Chondrocyte (in vitro differentiated cells): ENCODE data around the gene SF3B2. TPM values are rescaled to one million over a fixed set of nuclear protein-coding genes. Genes with fewer than 3 reads are reported as not detected.

ENCODE experiments used
- DNase-seq: peaks from one replicate; pipeline ENCODE4 v3.0.0; 2021; ENCODE audit warnings: mixed read lengths, low spot score
- H3K27ac Mint-ChIP-seq: one replicate; pipeline ENCODE4 v1.8.0; 2021; ENCODE audit warnings: mild to moderate bottlenecking, moderate library complexity, mixed read lengths; ENCODE audit not compliant: unreplicated experiment
- H3K27me3 Mint-ChIP-seq: 2 replicates; pipeline ENCODE4 v1.8.0; 2021; ENCODE audit warnings: low read depth, mixed read lengths
- H3K36me3 Mint-ChIP-seq: 2 replicates; pipeline ENCODE4 v1.8.0; 2021; ENCODE audit warnings: low read depth, mixed read lengths
- H3K4me1 Mint-ChIP-seq: 2 replicates; pipeline ENCODE4 v1.8.0; 2021; ENCODE audit warnings: low read depth, mild to moderate bottlenecking, mixed read lengths
- H3K4me3 Mint-ChIP-seq: one replicate; pipeline ENCODE4 v1.8.0; 2021; ENCODE audit warnings: mild to moderate bottlenecking, moderate library complexity, mixed read lengths; ENCODE audit not compliant: unreplicated experiment
- H3K9me3 Mint-ChIP-seq: 2 replicates; pipeline ENCODE4 v1.8.0; 2021; ENCODE audit warnings: low read depth, mixed read lengths
- total RNA-seq: library from RNA; stranded (reverse); gene quantifications from 3 replicates; pipeline ENCODE4 v1.2.1, GENCODE V29; 2021
- TF ChIP-seq, protein P1 (sequence below): fragments of 200-600 bp; sonication (generic); IDR thresholded peaks from 2 replicates; pipeline ENCODE4 v1.5.0; 2021; ENCODE audit warnings: antibody characterized with exemption, mild to moderate bottlenecking, moderate library complexity

SF3B2 gene
- total RNA-seq, 1 donor from 2014 or later: 142 TPM

GRCh38 chr11:66056501-66056900 lies 4.3 kb downstream of the SF3B2 start:
- H3K36me3 Mint-ChIP-seq: peaks cover 42% of the 10 kb centered on the region
- peak; percentile 47 for DNase-seq
- H3K27ac Mint-ChIP-seq: no peak overlapping the region
- H3K27me3 Mint-ChIP-seq: no peaks in the 10 kb centered on the region
- H3K4me1 Mint-ChIP-seq: peaks cover 21% of the 10 kb centered on the region
- H3K4me3 Mint-ChIP-seq: no peak overlapping the region
- TF ChIP-seq, protein P1, sequence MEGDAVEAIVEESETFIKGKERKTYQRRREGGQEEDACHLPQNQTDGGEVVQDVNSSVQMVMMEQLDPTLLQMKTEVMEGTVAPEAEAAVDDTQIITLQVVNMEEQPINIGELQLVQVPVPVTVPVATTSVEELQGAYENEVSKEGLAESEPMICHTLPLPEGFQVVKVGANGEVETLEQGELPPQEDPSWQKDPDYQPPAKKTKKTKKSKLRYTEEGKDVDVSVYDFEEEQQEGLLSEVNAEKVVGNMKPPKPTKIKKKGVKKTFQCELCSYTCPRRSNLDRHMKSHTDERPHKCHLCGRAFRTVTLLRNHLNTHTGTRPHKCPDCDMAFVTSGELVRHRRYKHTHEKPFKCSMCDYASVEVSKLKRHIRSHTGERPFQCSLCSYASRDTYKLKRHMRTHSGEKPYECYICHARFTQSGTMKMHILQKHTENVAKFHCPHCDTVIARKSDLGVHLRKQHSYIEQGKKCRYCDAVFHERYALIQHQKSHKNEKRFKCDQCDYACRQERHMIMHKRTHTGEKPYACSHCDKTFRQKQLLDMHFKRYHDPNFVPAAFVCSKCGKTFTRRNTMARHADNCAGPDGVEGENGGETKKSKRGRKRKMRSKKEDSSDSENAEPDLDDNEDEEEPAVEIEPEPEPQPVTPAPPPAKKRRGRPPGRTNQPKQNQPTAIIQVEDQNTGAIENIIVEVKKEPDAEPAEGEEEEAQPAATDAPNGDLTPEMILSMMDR: no peak
- H3K9me3 Mint-ChIP-seq: no peaks in the 10 kb centered on the region

DNA sequence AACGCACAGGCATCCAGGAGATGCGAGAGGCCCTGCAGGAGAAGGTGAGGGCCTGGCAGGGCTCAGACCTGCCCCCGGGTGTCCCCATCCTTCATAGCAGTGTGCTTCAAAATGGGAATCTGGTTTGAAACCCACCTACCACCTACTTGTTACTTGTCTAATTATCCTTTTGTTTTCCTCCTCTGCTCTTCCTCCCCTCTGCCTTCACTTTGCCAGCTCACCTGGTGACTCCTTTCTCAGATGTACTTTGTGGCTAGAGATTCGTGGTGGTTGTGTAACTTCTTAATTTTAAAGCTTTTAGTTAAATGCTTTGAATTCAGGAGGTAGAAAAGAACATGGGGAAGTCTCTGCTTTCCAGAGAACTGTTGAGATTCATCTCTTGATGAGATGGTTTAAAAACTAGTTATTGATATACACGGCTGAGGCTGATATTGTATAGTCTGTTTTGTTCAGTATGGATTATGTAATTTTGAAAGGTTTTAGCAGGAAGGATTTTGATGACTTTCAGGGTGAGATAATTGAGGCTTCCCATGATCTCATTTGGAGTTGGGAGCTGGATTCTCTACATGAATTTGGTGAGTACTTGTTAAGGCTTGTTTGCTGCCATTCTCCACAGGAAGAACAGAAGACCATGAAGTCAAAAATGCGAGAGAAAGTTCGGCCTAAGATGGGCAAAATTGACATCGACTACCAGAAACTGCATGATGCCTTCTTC lies 8.0 kb downstream of the SF3B2 start:
- Mint-ChIP-seq H3K9me3 (no peaks in the 10 kb centered on the region), H3K27ac (peak overlapping the region; percentile 8), H3K36me3 (peaks cover 57% of the 10 kb centered on the region), H3K4me3 (no peak overlapping the region), H3K4me1 (no peaks in the 10 kb centered on the region), H3K27me3 (no peaks in the 10 kb centered on the region)
- TF ChIP-seq, protein P1: no peak
- no peak for DNase-seq

DNA sequence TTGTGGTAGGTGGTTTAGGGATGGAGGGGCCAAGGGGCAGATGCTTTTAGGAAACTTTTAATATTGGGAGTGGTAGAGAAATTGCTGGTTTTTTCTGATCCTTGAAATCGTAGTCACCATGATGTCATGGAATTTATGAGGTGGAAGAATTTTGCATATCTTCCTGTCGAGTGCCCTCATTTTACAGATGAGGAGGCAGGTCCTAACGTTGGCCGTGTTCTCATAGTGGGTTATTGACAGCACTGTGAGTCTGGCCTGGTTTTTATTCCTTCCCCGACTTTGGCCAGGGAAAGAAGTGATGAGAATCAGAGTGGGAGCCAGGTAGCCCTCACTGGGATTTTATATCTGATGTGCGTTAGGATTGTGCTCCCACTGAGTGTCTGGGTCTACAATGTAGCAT lies 9.1 kb downstream of the SF3B2 start:
- Mint-ChIP-seq H3K27ac (peak overlapping the region; percentile 70), H3K4me3 (no peak overlapping the region), H3K27me3 (no peaks in the 10 kb centered on the region), H3K36me3 (peaks cover 59% of the 10 kb centered on the region), H3K4me1 (no peaks in the 10 kb centered on the region), H3K9me3 (no peaks in the 10 kb centered on the region)
- no peak for DNase-seq
- TF ChIP-seq, protein P1: no peak

- no peaks in the 10 kb centered on the region for H3K4me1 Mint-ChIP-seq
- H3K9me3 Mint-ChIP-seq: no peaks in the 10 kb centered on the region
- DNase-seq: no peak
- no peaks in the 10 kb centered on the region for H3K27me3 Mint-ChIP-seq
- peaks cover 63% of the 10 kb centered on the region for H3K36me3 Mint-ChIP-seq
- TF ChIP-seq, protein P1: no peak
- peak overlapping the region; percentile 46 for H3K27ac Mint-ChIP-seq
- no peak overlapping the region for H3K4me3 Mint-ChIP-seq
Observed at GRCh38 chr11:66062408-66062807, 10.2 kb downstream of the SF3B2 start.

DNA sequence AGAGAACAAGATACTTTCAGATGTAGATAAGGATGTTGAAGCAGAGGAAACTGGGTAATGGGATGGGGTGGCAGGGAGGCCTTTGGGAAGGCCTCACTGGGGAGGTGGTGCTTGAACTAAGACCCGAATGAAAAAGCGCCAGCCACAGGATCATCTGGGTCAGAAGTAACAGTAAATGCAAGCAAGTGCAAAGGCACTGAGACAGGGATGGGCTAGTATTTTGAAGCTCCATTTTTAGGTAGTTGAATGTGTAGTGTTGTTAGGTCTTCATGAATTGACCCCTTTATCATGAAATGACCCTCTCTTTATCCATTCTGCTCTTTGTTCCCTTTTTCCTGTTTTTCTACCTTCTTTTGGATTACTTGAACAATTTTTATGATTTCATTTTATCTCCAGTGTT lies 11.7 kb downstream of the SF3B2 start:
- Mint-ChIP-seq H3K27me3 (no peaks in the 10 kb centered on the region), H3K4me1 (peaks cover 11% of the 10 kb centered on the region), H3K27ac (no peak overlapping the region), H3K4me3 (no peak overlapping the region), H3K9me3 (no peaks in the 10 kb centered on the region), H3K36me3 (peaks cover 64% of the 10 kb centered on the region)
- DNase-seq: no peak
- TF ChIP-seq, protein P1: no peak
